ENCODE results near the gene CPLANE1. TPM values are rescaled to one million over a fixed set of nuclear protein-coding genes. Genes with fewer than 3 reads are reported as not detected.
A peak's percentile ranks its signal among the peaks of the same experiment; 100 is the strongest.

Gene CPLANE1
- polyA plus RNA-seq, 1 donor (not counting 4 experiments of a cell fraction or from before 2014, with no cell fraction given), result 9.2 TPM

GRCh38 chr5:37071487-37071886 is 177.7 kb downstream of the CPLANE1 start:
- H3K79me2 ChIP-seq (ENCODE audit: control insufficient read depth, insufficient read depth, low read length), result no peaks in the 10 kb centered on the region
- no peaks in the 10 kb centered on the region for H3K9me3 ChIP-seq (ENCODE audit: control insufficient read depth, low read depth, low read length)
- no peaks in the 10 kb centered on the region for H3K36me3 ChIP-seq (ENCODE audit: control insufficient read depth in 2 of 2, extremely low read depth in 1 of 2, insufficient read depth in 2 of 2, low read length in 2 of 2)
- no peaks in the 10 kb centered on the region for H4K20me1 ChIP-seq (ENCODE audit: control insufficient read depth, extremely low read depth, insufficient read depth, low read length)
- H3K4me3 ChIP-seq (ENCODE audit: control insufficient read depth in 2 of 3, extremely low read depth in 1 of 3, insufficient read depth in 2 of 3, low read depth in 1 of 3, low read length in 3 of 3), result no peak overlapping the region
- DNase-seq (ENCODE audit: low read depth, low spot score) (no peak), FAIRE-seq (peak; percentile 9)
- H2AFZ ChIP-seq (ENCODE audit: control insufficient read depth, low read length), result no peak overlapping the region
- no peak overlapping the region for H3K4me2 ChIP-seq (ENCODE audit: control insufficient read depth, extremely low read depth, insufficient read depth, low read depth, low read length)
- peaks cover 5% of the 10 kb centered on the region for H3K4me1 ChIP-seq (ENCODE audit: control insufficient read depth, extremely low read depth, insufficient read depth, low read length)
- dilution Hi-C loops (cut with MboI; ENCODE audit: extremely low pct_ligation_motif_present, low sequenced_read_pairs), result no loop called here
- H3K9ac ChIP-seq (ENCODE audit: control insufficient read depth, extremely low read depth, insufficient read depth, low read length), result no peak overlapping the region
- H3K9me1 ChIP-seq (ENCODE audit: control insufficient read depth, extremely low read depth, insufficient read depth, low read length), result no peaks in the 10 kb centered on the region
- H3K27ac ChIP-seq (ENCODE audit: control insufficient read depth, insufficient read depth, low read length), result no peak overlapping the region
- no peak for TF ChIP-seq CTCF (optimal IDR thresholded peaks at IDR 0.05 in 1 of 3, IDR thresholded peaks at IDR 0.05 in 1 of 3, conservative IDR thresholded peaks at IDR 0.05 in 1 of 3; ENCODE audit: extremely low read depth in 1 of 3, insufficient read depth in 2 of 3, low read length in 3 of 3)
- TF ChIP-seq EZH2 (IDR thresholded peaks at IDR 0.05; ENCODE audit: low read length), result no peak
- no peaks in the 10 kb centered on the region for H3K27me3 ChIP-seq (ENCODE audit: control insufficient read depth, extremely low read depth, insufficient read depth, low read length)

GRCh38 chr5:37064442-37064841 is 184.7 kb downstream of the CPLANE1 start:
- no peaks in the 10 kb centered on the region for H3K79me2 ChIP-seq (ENCODE audit: control insufficient read depth, insufficient read depth, low read length)
- H3K27me3 ChIP-seq (ENCODE audit: control insufficient read depth, extremely low read depth, insufficient read depth, low read length), result no peaks in the 10 kb centered on the region
- no peak for TF ChIP-seq CTCF (optimal IDR thresholded peaks at IDR 0.05 in 1 of 3, IDR thresholded peaks at IDR 0.05 in 1 of 3, conservative IDR thresholded peaks at IDR 0.05 in 1 of 3; ENCODE audit: extremely low read depth in 1 of 3, insufficient read depth in 2 of 3, low read length in 3 of 3)
- no peak for TF ChIP-seq EZH2 (IDR thresholded peaks at IDR 0.05; ENCODE audit: low read length)
- H3K4me3 ChIP-seq (ENCODE audit: control insufficient read depth in 2 of 3, extremely low read depth in 1 of 3, insufficient read depth in 2 of 3, low read depth in 1 of 3, low read length in 3 of 3), result no peak overlapping the region
- dilution Hi-C loops (cut with MboI; ENCODE audit: extremely low pct_ligation_motif_present, low sequenced_read_pairs), result no loop called here
- no peak overlapping the region for H3K27ac ChIP-seq (ENCODE audit: control insufficient read depth, insufficient read depth, low read length)
- no peaks in the 10 kb centered on the region for H3K9me1 ChIP-seq (ENCODE audit: control insufficient read depth, extremely low read depth, insufficient read depth, low read length)
- H3K9ac ChIP-seq (ENCODE audit: control insufficient read depth, extremely low read depth, insufficient read depth, low read length), result no peak overlapping the region
- no peak overlapping the region for H2AFZ ChIP-seq (ENCODE audit: control insufficient read depth, low read length)
- H3K4me2 ChIP-seq (ENCODE audit: control insufficient read depth, extremely low read depth, insufficient read depth, low read depth, low read length), result no peak overlapping the region
- DNase-seq (ENCODE audit: low read depth, low spot score) (no peak), FAIRE-seq (no peak)
- H3K36me3 ChIP-seq (ENCODE audit: control insufficient read depth in 2 of 2, extremely low read depth in 1 of 2, insufficient read depth in 2 of 2, low read length in 2 of 2), result peaks cover 3 to 14% of the 10 kb centered on the region in 2 experiments
- no peaks in the 10 kb centered on the region for H3K4me1 ChIP-seq (ENCODE audit: control insufficient read depth, extremely low read depth, insufficient read depth, low read length)
- H4K20me1 ChIP-seq (ENCODE audit: control insufficient read depth, extremely low read depth, insufficient read depth, low read length), result no peaks in the 10 kb centered on the region
- H3K9me3 ChIP-seq (ENCODE audit: control insufficient read depth, low read depth, low read length), result no peaks in the 10 kb centered on the region
